GM18519 (cell line): Measurements from ENCODE around the gene DAPK1.

Experiments
- ATAC-seq: cut with Tn5 transposase; IDR thresholded peaks from one replicate; pipeline ENCODE4 v1.9.1; 2021; ENCODE audit warnings: mild to moderate bottlenecking, moderate library complexity; ENCODE audit not compliant: unreplicated experiment, low FRiP score

Gene DAPK1

GRCh38 chr9:87676976-87677775 lies 179.5 kb downstream of the DAPK1 start:
- no peak for ATAC-seq

- no peak for ATAC-seq
These were observed 180.3 kb downstream of the DAPK1 start for GRCh38 chr9:87677776-87678587.

- no peak for ATAC-seq
These were observed 181.1 kb downstream of the DAPK1 start for GRCh38 chr9:87678650-87679355.

- ATAC-seq = no peak
These were observed 183.8 kb downstream of the DAPK1 start for GRCh38 chr9:87681271-87682061.

GRCh38 chr9:87682085-87682484 lies 184.4 kb downstream of the DAPK1 start:
- no peak for ATAC-seq

GRCh38 chr9:87682618-87683017 lies 185.0 kb downstream of the DAPK1 start:
- ATAC-seq = no peak

GRCh38 chr9:87683751-87684626 lies 186.3 kb downstream of the DAPK1 start:
- no peak for ATAC-seq

- no peak for ATAC-seq
These were observed 187.1 kb downstream of the DAPK1 start for GRCh38 chr9:87684627-87685219.

- no peak for ATAC-seq
These were observed 187.8 kb downstream of the DAPK1 start for GRCh38 chr9:87685441-87685840.

GRCh38 chr9:87685871-87686519 lies 188.3 kb downstream of the DAPK1 start:
- no peak for ATAC-seq

- ATAC-seq = no peak
These were observed 188.9 kb downstream of the DAPK1 start for GRCh38 chr9:87686520-87687090.

GRCh38 chr9:87687207-87687606 lies 189.5 kb downstream of the DAPK1 start:
- ATAC-seq = no peak

- ATAC-seq = no peak
These were observed 196.6 kb downstream of the DAPK1 start for GRCh38 chr9:87694236-87694755.

- ATAC-seq = no peak
These were observed 197.9 kb downstream of the DAPK1 start for GRCh38 chr9:87695523-87695922.

GRCh38 chr9:87696641-87697040 lies 199.0 kb downstream of the DAPK1 start:
- ATAC-seq = no peak

- ATAC-seq = no peak
These were observed 200.6 kb downstream of the DAPK1 start for GRCh38 chr9:87698069-87698809.

- ATAC-seq = no peak
These were observed 202.2 kb downstream of the DAPK1 start for GRCh38 chr9:87699835-87700234.
